SK-N-SH (cell line): Measurements from ENCODE around the gene UGT1A10. TPM values are rescaled to one million over a fixed set of nuclear protein-coding genes. Genes with fewer than 3 reads are reported as not detected.

Experiments used
- CTCF ChIA-PET: fragments of 300-600, 350-600 bp; formaldehyde crosslinking; extraction: SDS; loops from one replicate; lab custom pipeline; 2021; lab: Yijun Ruan, JAX
- POLR2A ChIA-PET: fragments of 350-600 bp; sonication (Branson Sonifier 250); formaldehyde crosslinking; extraction: SDS; loops from one replicate; lab custom pipeline; 2020; ENCODE audit warnings: antibody characterized with exemption, inconsistent platforms; lab: Yijun Ruan, JAX
- DNase-seq: peaks from one replicate; pipeline ENCODE4 v3.0.0; 2012
- H2AFZ ChIP-seq: fragments of 200-600 bp; sonication (generic); 2 replicates; pipeline ENCODE4 v1.8.1; 2016; ENCODE audit warnings: antibody characterized with exemption, mild to moderate bottlenecking, low read depth
- H3F3A ChIP-seq: fragments of 200-600 bp; sonication (generic); replicated peaks from 2 replicates; pipeline ENCODE3; 2016; ENCODE audit warnings: antibody characterized with exemption, mild to moderate bottlenecking; ENCODE audit not compliant: insufficient read depth
- H3K27ac ChIP-seq, 2 experiments: fragments of 200-500 bp in 1 of 2; fragments of 200-600 bp in 1 of 2; sonication (Bioruptor generic) in 1 of 2; sonication (generic), shearing (Covaris generic) in 1 of 2; 2 replicates each; pipeline versions ENCODE4 v1.5.1 to v1.6.1; 2014 to 2016; ENCODE audit warnings: low read depth in 2 of 2, inconsistent platforms in 1 of 2, low read length in 1 of 2, mild to moderate bottlenecking in 1 of 2, mixed read lengths in 1 of 2
- H3K27me3 ChIP-seq: fragments of 200-600 bp; sonication (generic), shearing (Covaris generic); 2 replicates; pipeline ENCODE4 v1.6.1; 2016; ENCODE audit warnings: mixed run types; ENCODE audit not compliant: insufficient read depth
- H3K36me3 ChIP-seq, 2 experiments: fragments of 200-500 bp in 1 of 2; fragments of 200-600 bp in 1 of 2; sonication (Bioruptor generic) in 1 of 2; sonication (generic) in 1 of 2; replicated peaks in 1 of 2; 2 replicates each; pipeline versions ENCODE3 to v1.5.1; 2014 to 2016; ENCODE audit warnings: low read length in 1 of 2, mild to moderate bottlenecking in 1 of 2; ENCODE audit not compliant: insufficient read depth in 2 of 2, control insufficient read depth in 1 of 2
- H3K4me1 ChIP-seq, 2 experiments: fragments of 200-500 bp in 1 of 2; fragments of 200-600 bp in 1 of 2; sonication (Bioruptor generic) in 1 of 2; sonication (generic), shearing (Covaris generic) in 1 of 2; 2 replicates each; pipeline versions ENCODE4 v1.5.1 to v1.6.1; 2014 to 2016; ENCODE audit warnings: low read depth in 1 of 2, low read length in 1 of 2, mixed run types in 1 of 2; ENCODE audit not compliant: insufficient read depth in 2 of 2, control insufficient read depth in 1 of 2
- H3K4me2 ChIP-seq: fragments of 200-600 bp; sonication (generic), shearing (Covaris generic); 2 replicates; pipeline ENCODE4 v1.6.1; 2017; ENCODE audit warnings: mixed run types
- H3K4me3 ChIP-seq, 2 experiments: fragments of 200-500 bp in 1 of 2; fragments of 200-600 bp in 1 of 2; sonication (Bioruptor generic) in 1 of 2; sonication (generic), shearing (Covaris generic) in 1 of 2; 2 replicates each; pipeline versions ENCODE4 v1.5.1 to v1.8.1; 2014 to 2016; ENCODE audit warnings: low read depth in 2 of 2, inconsistent platforms in 1 of 2, low read length in 1 of 2, mild to moderate bottlenecking in 1 of 2, mixed read lengths in 1 of 2, moderate library complexity in 1 of 2
- H3K79me2 ChIP-seq: fragments of 200-600 bp; sonication (generic); 2 replicates; pipeline ENCODE4 v1.8.1; 2017; ENCODE audit warnings: mild to moderate bottlenecking; ENCODE audit not compliant: insufficient read depth
- H3K9ac ChIP-seq: fragments of 200-600 bp; sonication (generic); 2 replicates; pipeline ENCODE4 v1.6.1; 2017; ENCODE audit warnings: mixed run types
- H3K9me2 ChIP-seq: fragments of 200-600 bp; sonication (generic); 2 replicates; pipeline ENCODE4 v1.6.1; 2017; ENCODE audit warnings: mixed run types
- H3K9me3 ChIP-seq: fragments of 200-600 bp; sonication (generic); 2 replicates; pipeline ENCODE4 v1.6.1; 2017; ENCODE audit warnings: mixed run types, mild to moderate bottlenecking, moderate library complexity
- H4K20me1 ChIP-seq: fragments of 200-600 bp; sonication (generic); 2 replicates; pipeline ENCODE4 v1.6.1; 2017; ENCODE audit warnings: mild to moderate bottlenecking, mixed run types; ENCODE audit not compliant: insufficient read depth
- ELF1 ChIP-seq: IDR thresholded peaks from 2 replicates; pipeline ENCODE4 v1.4.0; 2012
- FOSL2 ChIP-seq: IDR thresholded peaks from 2 replicates; pipeline ENCODE4 v1.4.0; 2012; ENCODE audit warnings: low read depth, mild to moderate bottlenecking, moderate library complexity, borderline replicate concordance
- FOXM1 ChIP-seq: IDR thresholded peaks from 2 replicates; pipeline ENCODE4 v1.4.0; 2012; ENCODE audit warnings: low read depth, mild to moderate bottlenecking
- JUND ChIP-seq: IDR thresholded peaks from 2 replicates; pipeline ENCODE4 v1.4.0; 2012
- MEF2A ChIP-seq: IDR thresholded peaks from 2 replicates; pipeline ENCODE4 v1.4.0; 2012; ENCODE audit warnings: low read depth, borderline replicate concordance
- NRF1 ChIP-seq: IDR thresholded peaks from 2 replicates; pipeline ENCODE4 v1.6.1; 2012; ENCODE audit warnings: low read depth, mild to moderate bottlenecking, low read length
- RAD21 ChIP-seq: IDR thresholded peaks from 2 replicates; pipeline ENCODE4 v1.6.1; 2012; ENCODE audit warnings: mild to moderate bottlenecking, low read length
- RCOR1 ChIP-seq: fragments of 150-350 bp; IDR thresholded peaks from 2 replicates; pipeline ENCODE4 v1.6.1; 2017; ENCODE audit warnings: antibody characterized with exemption, low read length
- USF2 ChIP-seq: fragments of 150-350 bp; IDR thresholded peaks from 2 replicates; pipeline ENCODE4 v1.6.1; 2017; ENCODE audit warnings: antibody characterized with exemption, low read length, low read depth, borderline replicate concordance
- YY1 ChIP-seq: IDR thresholded peaks from 2 replicates; pipeline ENCODE4 v1.4.0; 2012; ENCODE audit warnings: low read depth, mild to moderate bottlenecking
- WGBS: methylation state at CpG from one replicate; pipeline ENCODE4 v1.1.6; 2017; ENCODE audit warnings: low lambda C conversion rate; 5-methylcytosine and 5-hydroxymethylcytosine counted together
- polyA plus RNA-seq, 3 experiments: library from polyadenylated mRNA; depleted of rRNA; stranded (reverse); fragments of >200 nt; gene quantifications; 2 replicates each; pipeline ENCODE4 v1.2.3, GENCODE V29; 2012
- TF ChIP-seq, protein P1 (sequence below): IDR thresholded peaks from 2 replicates; pipeline ENCODE4 v1.4.0; 2012; ENCODE audit warnings: low read depth, borderline replicate concordance
- TF ChIP-seq, protein P2 (sequence below): IDR thresholded peaks from 2 replicates; pipeline ENCODE4; 2012
- TF ChIP-seq, protein P3 (sequence below): fragments of 200-600 bp; sonication (generic); IDR thresholded peaks from 2 replicates; pipeline ENCODE4 v1.6.1; 2017; ENCODE audit warnings: antibody characterized with exemption, mild to moderate bottlenecking, moderate library complexity

The UGT1A10 gene
- polyA plus RNA-seq, 1 of the 3 experiments (the other 2 are of a cell fraction), result not detected

DNA sequence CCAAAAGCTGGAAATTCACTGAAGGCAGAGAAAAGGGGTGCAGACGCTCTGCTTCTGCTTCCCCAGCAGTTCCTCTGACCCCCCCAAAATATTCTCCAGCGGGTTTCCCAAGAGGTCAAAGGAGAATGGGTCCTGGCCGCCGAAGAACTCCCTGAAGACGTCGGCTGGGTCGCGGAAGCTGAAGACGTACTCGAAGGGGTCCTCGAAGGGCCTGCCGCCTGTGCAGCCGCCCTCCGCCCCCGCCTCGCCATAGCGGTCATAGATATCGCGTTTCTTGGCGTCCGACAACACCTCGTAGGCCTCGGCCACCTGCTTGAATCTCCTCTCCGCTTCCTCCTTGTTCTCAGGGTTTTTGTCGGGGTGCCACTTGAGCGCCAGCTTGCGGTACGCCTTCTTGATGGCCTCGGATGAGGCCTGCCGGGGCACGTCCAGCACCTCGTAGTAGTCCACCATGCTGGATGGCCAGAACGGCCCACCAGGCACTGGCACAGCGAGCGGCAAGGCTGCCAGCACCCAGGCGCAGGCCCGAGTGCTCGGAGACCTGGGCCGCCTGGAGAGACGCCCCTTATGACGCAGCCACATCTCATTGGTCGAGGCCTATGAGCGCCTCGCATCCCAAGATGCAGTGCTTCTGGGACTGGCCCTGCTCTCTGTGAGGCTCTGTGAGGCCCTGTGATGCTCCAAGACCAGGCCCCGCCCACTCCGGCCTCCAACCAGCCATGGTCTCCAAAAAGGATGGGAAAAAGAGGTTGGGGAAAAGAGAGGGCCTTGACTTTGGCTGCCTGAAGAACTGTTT lies 107.4 kb downstream of the UGT1A10 start:
- H3K9me2 ChIP-seq, result no peaks in the 10 kb centered on the region
- H3F3A ChIP-seq, result no peaks in the 10 kb centered on the region
- no peaks in the 10 kb centered on the region for H3K36me3 ChIP-seq
- H3K27ac ChIP-seq, result no peak overlapping the region
- no peaks in the 10 kb centered on the region for H3K4me1 ChIP-seq
- H3K4me3 ChIP-seq, result no peak overlapping the region
- no peak for TF ChIP-seq USF2
- no peak for TF ChIP-seq NRF1
- TF ChIP-seq, protein P1, sequence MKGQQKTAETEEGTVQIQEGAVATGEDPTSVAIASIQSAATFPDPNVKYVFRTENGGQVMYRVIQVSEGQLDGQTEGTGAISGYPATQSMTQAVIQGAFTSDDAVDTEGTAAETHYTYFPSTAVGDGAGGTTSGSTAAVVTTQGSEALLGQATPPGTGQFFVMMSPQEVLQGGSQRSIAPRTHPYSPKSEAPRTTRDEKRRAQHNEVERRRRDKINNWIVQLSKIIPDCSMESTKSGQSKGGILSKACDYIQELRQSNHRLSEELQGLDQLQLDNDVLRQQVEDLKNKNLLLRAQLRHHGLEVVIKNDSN, result no peak
- TF ChIP-seq, protein P2, sequence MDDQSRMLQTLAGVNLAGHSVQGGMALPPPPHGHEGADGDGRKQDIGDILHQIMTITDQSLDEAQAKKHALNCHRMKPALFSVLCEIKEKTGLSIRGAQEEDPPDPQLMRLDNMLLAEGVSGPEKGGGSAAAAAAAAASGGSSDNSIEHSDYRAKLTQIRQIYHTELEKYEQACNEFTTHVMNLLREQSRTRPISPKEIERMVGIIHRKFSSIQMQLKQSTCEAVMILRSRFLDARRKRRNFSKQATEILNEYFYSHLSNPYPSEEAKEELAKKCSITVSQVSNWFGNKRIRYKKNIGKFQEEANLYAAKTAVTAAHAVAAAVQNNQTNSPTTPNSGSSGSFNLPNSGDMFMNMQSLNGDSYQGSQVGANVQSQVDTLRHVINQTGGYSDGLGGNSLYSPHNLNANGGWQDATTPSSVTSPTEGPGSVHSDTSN, result no peak
- TF ChIP-seq RAD21, result no peak
- TF ChIP-seq ELF1, result no peak
- TF ChIP-seq YY1, result no peak
- TF ChIP-seq FOXM1, result no peak
- TF ChIP-seq JUND, result no peak
- TF ChIP-seq RCOR1, result no peak
- TF ChIP-seq MEF2A, result no peak
- TF ChIP-seq, protein P3, sequence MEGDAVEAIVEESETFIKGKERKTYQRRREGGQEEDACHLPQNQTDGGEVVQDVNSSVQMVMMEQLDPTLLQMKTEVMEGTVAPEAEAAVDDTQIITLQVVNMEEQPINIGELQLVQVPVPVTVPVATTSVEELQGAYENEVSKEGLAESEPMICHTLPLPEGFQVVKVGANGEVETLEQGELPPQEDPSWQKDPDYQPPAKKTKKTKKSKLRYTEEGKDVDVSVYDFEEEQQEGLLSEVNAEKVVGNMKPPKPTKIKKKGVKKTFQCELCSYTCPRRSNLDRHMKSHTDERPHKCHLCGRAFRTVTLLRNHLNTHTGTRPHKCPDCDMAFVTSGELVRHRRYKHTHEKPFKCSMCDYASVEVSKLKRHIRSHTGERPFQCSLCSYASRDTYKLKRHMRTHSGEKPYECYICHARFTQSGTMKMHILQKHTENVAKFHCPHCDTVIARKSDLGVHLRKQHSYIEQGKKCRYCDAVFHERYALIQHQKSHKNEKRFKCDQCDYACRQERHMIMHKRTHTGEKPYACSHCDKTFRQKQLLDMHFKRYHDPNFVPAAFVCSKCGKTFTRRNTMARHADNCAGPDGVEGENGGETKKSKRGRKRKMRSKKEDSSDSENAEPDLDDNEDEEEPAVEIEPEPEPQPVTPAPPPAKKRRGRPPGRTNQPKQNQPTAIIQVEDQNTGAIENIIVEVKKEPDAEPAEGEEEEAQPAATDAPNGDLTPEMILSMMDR, result no peak
- TF ChIP-seq FOSL2, result no peak
- TF ChIP-seq, all 33 proteins: peak for 0
- WGBS, result 82% methylated on average over 33 of the region's 46 CpGs
- DNase-seq, result no peak
- Histone ChIP-seq H3K27me3 (no peaks in the 10 kb centered on the region; the same call in 1 of the 2 replicates), H3K79me2 (no peaks in the 10 kb centered on the region), H2AFZ (no peak overlapping the region), H3K9ac (no peak overlapping the region), H3K9me3 (no peaks in the 10 kb centered on the region), H4K20me1 (no peaks in the 10 kb centered on the region), H3K4me2 (no peak overlapping the region)
- POLR2A ChIA-PET, result no interaction called here
- CTCF ChIA-PET, result no interaction called here
